Fibroblast of pulmonary artery (primary cell): ENCODE data around the gene ATAD3A.
"Not testable (repeated sequence)": the region's sequence is repeated elsewhere in the genome, so short reads cannot be mapped to it uniquely, and the experiment has no call there.

ENCODE experiments used
- DNase-seq: peaks from one replicate; pipeline ENCODE4 v3.0.0-alpha.2; 2010; ENCODE audit warnings: low read depth
- H3K4me3 ChIP-seq: replicated peaks from 2 replicates; pipeline ENCODE4 v1.5.1; 2011; ENCODE audit warnings: low read depth, mild to moderate bottlenecking, control low read depth, low read length, moderate library complexity
- TF ChIP-seq, protein P1 (sequence below): IDR thresholded peaks from 2 replicates; pipeline ENCODE4 v1.5.1; 2011; ENCODE audit warnings: mild to moderate bottlenecking, control low read depth, low read length, inconsistent platforms; ENCODE audit errors: missing control alignments

The ATAD3A gene

DNA sequence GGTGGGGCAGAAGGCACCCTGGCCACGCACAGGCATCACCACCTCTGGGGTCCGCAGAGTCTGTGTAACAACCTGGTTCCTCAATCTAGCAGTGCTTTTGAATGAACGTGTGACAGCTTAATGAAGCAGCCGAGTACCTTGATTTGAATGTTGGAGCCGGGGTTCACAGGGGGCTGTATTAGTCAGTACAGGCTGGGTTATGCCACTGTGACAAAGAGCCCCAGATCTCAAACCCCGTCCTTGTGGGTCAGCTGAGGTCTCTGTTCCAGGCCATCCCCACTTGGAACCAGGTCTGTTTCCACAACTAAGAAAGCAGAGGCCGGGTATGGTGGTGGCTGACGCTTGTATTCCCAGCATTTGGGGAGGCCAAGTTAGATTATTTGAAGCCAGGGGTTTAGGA lies 18.0 kb downstream of the ATAD3A start:
- no peak for DNase-seq
- no peak overlapping the region for H3K4me3 ChIP-seq
- TF ChIP-seq, protein P1, sequence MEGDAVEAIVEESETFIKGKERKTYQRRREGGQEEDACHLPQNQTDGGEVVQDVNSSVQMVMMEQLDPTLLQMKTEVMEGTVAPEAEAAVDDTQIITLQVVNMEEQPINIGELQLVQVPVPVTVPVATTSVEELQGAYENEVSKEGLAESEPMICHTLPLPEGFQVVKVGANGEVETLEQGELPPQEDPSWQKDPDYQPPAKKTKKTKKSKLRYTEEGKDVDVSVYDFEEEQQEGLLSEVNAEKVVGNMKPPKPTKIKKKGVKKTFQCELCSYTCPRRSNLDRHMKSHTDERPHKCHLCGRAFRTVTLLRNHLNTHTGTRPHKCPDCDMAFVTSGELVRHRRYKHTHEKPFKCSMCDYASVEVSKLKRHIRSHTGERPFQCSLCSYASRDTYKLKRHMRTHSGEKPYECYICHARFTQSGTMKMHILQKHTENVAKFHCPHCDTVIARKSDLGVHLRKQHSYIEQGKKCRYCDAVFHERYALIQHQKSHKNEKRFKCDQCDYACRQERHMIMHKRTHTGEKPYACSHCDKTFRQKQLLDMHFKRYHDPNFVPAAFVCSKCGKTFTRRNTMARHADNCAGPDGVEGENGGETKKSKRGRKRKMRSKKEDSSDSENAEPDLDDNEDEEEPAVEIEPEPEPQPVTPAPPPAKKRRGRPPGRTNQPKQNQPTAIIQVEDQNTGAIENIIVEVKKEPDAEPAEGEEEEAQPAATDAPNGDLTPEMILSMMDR = no peak

DNA sequence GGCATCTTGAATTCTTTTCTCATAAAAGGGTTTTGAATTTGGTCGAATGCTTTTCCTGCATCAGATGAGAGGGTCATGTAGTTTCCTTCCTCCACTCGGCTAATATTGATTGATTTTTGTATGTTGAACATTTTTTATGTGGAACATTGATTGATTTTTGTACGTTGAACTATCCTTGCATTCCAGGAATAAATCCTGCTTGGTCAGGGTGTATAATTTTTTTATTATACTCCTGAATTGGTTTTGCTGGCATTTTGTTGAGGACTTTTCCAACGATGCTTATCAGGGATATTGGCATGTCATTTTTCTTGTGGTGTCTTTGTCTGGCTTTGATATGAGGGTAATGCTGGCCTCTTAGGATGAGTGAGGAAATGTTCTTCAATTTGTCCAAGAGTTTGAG lies 20.0 kb downstream of the ATAD3A start:
- H3K4me3 ChIP-seq = no peak overlapping the region
- no peak for DNase-seq
- TF ChIP-seq, protein P1 = no peak

DNA sequence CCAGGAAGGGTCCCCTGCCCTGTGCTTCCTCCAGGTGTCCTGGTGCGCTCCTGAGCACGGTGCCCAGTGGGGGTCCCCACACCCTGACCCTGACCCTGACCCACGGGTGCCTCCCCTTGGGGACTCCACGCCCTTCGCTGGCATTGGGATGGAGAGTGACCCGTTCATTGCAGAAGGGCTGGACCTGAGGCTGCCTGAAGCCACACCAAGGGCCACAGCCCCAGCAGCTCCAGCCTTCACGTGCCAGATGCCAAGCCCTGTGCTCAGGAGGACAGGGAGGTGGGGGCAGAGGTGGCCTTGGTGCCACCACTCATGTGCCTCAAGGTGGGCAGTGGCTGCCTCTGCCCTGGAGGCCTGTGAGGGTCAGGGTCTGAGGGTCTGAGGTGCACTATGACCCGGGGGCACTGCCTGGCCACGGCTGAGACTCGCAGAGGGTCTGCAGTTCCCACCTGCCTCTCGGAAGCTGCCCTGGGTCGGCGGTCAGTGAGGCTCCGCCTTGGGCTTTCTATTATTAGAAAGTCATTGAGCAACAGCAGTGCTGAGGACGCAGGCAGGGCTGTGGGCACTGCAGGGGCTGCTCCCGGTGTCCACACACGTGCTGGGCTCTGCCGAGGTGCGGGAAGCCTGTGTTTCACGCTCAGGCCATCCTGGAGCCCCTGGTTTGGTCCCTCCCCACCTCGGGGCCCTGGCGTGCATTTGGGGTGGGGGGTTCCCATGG lies 21.4 kb downstream of the ATAD3A start:
- not testable (repeated sequence) for H3K4me3 ChIP-seq, DNase-seq

DNA sequence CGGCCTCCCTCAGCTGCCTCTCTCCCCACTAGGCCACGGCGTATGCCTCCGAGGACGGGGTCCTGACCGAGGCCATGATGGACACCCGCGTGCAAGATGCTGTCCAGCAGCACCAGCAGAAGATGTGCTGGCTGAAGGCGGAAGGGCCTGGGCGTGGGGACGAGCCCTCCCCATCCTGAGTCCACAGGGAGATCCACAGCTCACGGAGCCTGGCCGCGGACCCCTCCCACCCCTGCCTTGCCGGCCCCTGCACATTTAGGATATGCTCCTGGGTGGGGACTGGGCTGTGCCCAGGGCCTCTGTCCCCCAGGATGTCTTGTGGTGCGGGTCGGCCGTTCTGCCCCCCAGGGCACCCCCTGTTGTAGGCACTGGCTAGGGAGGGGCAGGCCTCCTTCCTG lies 21.9 kb downstream of the ATAD3A start:
- H3K4me3 ChIP-seq, DNase-seq: not testable (repeated sequence)

DNA sequence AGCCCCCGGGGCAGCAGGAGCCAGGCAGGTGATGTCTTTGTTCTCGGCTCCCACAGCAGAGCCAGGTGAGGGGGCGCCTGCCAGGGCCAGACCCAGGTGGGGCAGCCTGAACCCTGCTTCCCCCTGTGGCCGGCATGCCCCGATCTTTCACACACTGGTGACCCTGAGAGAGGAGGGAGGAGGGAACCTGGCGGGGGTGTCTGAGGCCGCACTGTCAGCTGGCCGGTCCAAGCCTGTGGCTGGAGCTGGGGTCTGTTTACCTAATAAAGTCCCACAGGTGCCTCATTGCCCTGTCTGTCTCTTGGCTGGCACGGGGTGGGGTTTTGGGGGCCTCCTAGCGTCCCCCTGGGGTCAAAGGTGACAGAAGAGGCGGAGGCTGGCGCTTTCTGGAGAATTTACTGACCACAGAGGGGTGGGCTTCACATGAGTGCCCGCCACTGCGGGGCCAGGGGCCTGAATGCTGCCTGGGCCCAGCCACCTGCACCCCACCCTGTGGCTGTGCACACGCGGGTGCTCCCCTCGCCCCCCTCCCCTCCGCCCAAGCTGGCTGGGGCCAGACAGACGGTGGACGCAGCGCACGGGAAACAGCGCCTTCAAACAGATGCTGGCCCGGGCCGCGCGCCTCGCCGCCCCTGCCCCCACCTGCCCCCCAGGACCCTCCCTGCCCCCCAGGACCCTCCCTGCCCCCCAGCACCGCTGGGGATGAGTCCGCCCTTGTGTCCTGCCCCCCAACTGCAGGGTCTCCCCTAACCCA lies 22.6 kb downstream of the ATAD3A start:
- DNase-seq = no peak
- TF ChIP-seq, protein P1 = no peak
- H3K4me3 ChIP-seq = no peak overlapping the region

DNA sequence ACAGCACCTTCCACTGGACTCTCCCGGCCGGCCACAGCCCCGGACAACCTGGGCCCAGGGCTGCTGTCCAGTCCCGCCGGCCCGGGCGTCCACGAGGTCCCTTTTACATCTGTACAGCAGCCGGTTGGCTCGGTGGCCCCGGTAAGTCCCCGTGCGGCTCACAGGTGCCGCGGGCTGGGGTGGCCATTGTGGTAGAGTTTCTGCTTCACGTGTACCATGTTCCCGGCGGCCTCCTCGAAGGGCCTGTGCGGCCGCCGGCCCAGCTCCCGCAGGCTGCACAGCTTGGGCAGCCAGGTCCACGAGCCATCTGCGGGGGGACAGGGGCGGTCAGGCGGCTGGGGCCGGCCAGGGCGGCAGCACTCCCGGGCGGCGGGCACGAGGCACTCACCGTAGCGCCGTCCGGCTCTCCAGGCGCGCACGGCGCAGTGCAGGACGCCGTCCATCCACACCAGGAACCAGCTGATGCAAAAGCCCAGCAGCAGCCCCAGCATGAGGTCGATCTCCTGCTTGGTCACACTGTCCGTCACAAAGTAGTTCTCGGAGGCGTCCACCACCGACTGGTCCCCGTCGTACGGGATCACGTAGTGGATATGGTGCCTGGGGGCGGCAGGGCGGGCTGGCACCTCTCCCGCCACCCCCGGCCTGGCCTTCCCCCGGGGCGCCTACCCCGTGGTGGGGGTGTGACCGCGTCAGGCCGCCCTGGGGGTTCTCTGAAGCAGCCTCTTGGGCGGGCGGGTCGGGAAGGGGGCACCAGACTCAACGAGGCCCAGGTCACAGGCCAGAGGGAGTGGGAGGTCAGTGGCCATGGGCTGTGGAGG lies 23.4 kb downstream of the ATAD3A start:
- no peak overlapping the region for H3K4me3 ChIP-seq
- TF ChIP-seq, protein P1 = no peak
- no peak for DNase-seq

DNA sequence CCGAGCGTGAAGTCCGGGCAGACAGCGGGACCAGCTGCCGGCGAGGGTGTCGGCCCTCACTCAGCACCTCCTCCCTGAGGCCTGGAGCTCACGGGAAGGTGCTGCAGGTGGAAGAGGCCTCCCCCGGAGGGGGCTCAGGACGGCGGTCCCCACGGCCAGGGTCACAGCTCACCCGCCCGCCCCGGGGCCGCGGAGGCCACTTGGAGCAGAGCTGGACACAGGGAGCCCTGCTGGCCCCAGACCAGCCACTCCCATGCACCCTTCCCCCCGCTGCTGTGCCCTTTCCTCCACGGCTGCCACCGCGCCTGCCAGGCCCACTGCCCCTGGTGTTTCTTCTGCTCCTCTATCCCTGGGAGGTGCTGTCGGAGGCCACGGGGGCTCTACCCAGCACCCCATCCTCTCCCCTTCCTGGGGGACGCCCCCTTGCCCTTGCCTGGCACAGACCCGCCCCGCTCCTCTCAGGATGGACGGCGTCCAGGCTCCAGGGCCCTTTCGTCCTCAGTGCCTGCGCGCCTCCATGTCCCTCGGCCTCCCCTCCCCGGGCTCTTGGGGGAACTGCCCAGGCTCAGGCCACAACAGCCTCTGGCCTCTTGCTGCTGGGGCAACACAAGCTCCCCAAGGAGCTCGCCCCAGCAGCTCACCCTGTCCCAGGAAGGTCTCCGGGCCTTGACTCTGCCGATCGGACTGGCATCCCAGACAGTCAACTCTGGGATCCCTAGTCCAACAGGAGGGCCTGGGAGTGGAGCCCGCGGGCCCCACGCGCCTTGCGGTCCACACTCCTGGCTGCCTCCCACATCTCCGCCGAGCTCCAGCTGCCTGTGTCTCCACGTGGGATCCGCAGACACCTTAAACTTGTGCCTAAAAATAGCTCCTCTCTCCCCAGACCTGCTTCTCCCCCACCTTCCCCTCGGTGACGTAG lies 24.3 kb downstream of the ATAD3A start:
- no peak overlapping the region for H3K4me3 ChIP-seq
- TF ChIP-seq, protein P1 = no peak
- no peak for DNase-seq
